NB4 (cell line): Measurements from ENCODE around the gene SF3B5.

Source experiments
- MYC ChIP-seq: IDR thresholded peaks from 2 replicates; pipeline ENCODE4 v1.6.1; 2011; ENCODE audit warnings: low read depth, low read length
- POLR2A ChIP-seq: IDR thresholded peaks from 2 replicates; pipeline ENCODE4 v1.6.1; 2011; ENCODE audit warnings: mild to moderate bottlenecking; ENCODE audit not compliant: insufficient read length; ENCODE audit errors: extremely low read depth
- TF ChIP-seq, protein P1 (sequence below): IDR thresholded peaks from 2 replicates; pipeline ENCODE4 v1.6.1; 2011; ENCODE audit warnings: low read depth, low read length
- TF ChIP-seq, protein P2 (sequence below): IDR thresholded peaks from one replicate; pipeline ENCODE4 v1.5.1; 2012; ENCODE audit warnings: low read depth, low read length

DNA sequence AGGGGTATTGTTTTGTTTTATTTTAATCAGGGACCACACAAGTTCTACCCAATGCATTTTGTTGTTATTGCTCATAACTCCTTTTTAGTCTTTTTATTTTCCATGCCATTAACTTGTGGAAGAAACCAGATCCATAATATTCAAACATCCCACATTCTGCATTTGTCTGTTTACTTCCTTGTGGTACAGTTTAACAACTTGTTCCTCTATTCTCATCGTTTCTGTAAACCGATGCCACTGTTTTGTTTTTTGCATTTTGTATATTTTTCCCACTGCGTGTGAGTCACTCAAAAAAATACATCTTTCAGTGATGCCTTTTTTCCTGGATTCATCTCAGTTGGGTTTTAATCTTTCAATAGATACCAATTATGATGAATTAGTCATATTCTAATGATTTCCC lies 22.3 kb downstream of the SF3B5 start:
- TF ChIP-seq, protein P1, sequence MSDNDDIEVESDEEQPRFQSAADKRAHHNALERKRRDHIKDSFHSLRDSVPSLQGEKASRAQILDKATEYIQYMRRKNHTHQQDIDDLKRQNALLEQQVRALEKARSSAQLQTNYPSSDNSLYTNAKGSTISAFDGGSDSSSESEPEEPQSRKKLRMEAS = no peak
- TF ChIP-seq POLR2A = no peak
- TF ChIP-seq, protein P2, sequence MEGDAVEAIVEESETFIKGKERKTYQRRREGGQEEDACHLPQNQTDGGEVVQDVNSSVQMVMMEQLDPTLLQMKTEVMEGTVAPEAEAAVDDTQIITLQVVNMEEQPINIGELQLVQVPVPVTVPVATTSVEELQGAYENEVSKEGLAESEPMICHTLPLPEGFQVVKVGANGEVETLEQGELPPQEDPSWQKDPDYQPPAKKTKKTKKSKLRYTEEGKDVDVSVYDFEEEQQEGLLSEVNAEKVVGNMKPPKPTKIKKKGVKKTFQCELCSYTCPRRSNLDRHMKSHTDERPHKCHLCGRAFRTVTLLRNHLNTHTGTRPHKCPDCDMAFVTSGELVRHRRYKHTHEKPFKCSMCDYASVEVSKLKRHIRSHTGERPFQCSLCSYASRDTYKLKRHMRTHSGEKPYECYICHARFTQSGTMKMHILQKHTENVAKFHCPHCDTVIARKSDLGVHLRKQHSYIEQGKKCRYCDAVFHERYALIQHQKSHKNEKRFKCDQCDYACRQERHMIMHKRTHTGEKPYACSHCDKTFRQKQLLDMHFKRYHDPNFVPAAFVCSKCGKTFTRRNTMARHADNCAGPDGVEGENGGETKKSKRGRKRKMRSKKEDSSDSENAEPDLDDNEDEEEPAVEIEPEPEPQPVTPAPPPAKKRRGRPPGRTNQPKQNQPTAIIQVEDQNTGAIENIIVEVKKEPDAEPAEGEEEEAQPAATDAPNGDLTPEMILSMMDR = no peak
- TF ChIP-seq MYC = no peak
